Measurements from ENCODE around the gene SSBP3.

DNA sequence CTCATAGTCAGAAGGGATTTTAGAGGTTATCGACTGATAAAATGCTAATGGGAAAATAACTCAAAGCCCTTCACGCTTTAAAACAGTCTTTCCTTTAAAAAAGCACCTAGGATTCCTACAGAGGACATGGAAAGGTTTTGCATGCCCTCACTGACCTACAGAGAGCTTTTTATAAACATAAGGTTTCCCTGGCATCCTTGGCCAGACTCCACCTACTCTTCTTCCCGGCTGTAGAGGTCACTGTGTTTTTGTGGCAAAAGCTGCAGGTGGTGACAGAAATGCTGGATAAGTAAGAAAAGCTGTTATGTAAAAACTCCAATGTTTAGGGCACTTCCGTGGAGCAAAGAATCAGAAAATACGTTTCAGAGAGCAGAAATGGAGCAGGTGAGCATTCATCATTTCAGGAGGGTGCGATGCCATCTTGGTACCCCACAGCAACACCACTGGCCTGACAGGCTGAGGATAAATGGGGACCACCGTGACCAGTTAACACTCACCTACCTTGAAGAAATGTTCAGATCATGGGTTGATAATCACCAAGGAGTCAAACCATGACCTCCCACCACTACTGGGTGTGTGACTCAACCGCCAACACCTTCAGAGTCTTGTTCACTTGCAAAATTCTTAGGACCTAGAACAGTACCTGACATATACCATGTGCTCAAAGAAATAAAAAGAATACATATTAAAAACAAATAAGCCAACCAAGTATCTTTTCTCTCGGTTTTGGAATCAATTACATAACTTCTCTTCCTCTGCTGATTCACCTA is 46.6 kb downstream of the SSBP3 start:
- TF ChIP-seq POLR2A (IDR thresholded peaks at IDR 0.05) (no peak), CTCF (IDR thresholded peaks at IDR 0.05) (no peak)
